GM19023 (cell line): ENCODE results near the gene KIAA1328.

Experiments used
- ATAC-seq: cut with Tn5 transposase; IDR thresholded peaks from one replicate; pipeline ENCODE4 v1.9.1; 2021; ENCODE audit warnings: mild to moderate bottlenecking, moderate library complexity; ENCODE audit not compliant: unreplicated experiment

Gene KIAA1328

GRCh38 chr18:37249171-37249886 is 420.4 kb downstream of the KIAA1328 start:
- no peak for ATAC-seq

DNA sequence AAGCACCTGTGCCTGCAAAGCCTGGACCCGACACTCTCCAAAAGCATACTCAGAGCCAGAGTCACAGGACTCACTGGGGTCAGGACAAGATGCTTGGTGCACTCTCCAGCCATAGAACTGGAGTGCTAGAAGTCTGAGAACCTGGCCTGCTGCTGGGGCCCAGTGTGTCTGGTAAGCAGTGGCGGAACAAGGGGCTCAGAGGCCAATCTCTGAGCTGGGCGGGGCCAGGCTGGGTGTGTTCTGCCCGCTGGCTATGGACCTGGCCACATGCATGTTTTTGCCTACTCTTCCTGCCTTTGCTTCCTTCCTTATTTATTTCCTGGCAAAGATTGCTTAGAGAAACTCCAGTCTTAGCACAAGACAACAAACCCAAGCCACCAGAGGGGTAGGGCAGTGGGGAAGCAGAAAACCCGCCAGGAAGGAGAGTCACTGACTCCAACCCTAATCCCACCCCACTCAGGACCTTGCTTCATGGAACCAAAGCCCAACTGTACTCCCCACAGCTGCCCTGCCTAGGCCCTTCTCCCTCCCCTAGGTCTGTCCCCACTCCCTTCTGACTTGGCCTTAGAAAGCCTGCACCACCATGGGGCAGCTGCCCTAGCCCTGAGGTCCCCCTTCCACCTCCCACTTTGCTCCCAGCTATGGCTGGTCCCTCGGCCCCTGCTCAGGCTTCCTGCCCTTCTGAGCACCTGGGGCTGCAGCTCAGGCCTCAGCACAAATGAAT is 421.1 kb downstream of the KIAA1328 start:
- ATAC-seq, result no peak

GRCh38 chr18:37251679-37252078 is 422.8 kb downstream of the KIAA1328 start:
- no peak for ATAC-seq

DNA sequence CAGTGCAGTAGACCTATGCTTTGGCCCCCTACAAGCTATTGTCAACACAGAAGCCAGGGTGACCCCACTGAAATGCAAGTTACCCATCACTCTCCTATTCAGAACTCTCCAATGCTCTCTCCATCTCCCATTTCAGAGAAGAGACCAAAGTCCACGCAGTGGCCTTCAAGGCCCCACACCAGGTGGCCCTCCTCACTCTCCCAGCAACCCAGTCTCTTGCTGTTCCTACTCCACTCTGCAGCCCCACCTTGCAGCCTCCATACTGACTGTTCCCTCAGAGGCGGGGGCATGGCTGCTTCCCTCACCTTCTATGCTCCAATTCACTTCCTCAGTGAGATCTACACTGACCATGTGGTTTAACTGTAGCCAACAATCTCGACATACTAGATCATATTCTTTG is 423.4 kb downstream of the KIAA1328 start:
- ATAC-seq, result no peak

DNA sequence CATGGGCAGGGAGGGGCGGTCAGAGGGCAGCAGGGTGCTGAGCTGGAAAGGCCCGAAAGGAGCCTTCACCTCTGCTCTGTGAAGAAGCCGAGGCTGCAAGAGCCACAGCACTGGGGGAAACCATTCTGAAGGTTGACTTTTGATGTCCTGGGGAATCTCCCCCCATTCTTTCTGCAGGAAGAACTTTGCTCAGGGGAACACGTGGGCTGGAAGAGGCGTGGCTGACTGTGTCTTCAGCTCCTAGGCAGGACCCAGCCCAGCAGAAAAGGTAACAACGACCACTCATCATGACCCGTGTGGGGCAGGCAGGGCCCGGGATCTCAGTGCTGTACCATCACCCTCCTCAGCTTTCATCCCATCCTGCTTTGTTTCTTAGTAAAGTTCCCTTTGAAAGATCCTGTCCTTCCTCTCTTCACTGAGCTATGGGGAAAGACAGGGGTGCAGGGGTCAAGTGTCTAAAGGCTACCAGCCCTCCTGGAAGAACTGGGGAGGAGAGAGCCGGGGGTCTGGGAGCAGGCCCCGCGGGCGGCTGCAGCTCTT is 424.0 kb downstream of the KIAA1328 start:
- ATAC-seq, result no peak

- peak; percentile 42 for ATAC-seq
These were observed 424.7 kb downstream of the KIAA1328 start for GRCh38 chr18:37253394-37254235.

DNA sequence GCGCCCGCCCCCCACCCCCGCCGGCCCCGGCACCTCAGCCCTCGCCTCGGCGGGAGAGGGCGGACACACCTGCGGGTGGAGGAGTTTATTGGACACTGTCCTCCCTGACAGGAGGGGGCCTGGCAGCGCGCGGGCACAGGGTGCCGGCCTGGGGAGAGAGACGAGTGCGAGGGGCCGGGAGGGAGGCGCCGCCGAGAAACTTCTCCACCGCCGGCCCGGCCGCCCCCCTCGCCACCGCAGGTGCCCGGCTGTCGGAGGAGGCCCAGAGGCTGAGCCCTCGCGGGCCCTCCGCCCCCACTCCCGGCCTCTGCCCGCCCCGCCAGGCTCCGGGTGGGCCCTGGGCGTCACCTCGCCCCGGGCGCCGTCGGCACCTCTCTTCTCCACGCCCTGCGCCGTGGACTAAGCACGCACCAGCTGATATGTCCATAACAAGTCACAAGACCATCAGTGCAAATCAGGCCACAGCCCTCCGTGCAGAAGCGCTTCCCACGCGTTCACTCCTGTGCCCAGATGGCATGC is 425.4 kb downstream of the KIAA1328 start:
- peak; percentile 5 for ATAC-seq

DNA sequence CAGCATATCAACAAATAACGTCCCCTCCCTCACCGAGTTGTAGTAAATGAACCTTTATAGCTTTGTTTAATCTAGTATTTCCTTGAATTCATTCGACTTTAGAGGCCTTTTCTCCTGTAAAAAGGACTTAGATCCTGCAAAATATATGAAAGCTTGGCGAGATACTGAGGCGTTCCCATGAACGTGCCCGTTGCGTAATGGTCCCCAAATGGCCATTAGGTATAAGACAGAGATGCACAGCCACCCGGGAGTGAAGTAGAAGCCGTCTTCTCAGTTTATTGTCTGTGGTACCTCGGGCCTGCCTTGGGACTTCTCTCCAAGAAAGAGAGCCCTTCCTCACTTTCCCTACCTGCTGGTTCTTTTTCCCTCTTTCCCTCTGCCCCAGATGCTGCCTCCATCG is 426.0 kb downstream of the KIAA1328 start:
- no peak for ATAC-seq

GRCh38 chr18:37258131-37258530 is 429.2 kb downstream of the KIAA1328 start:
- ATAC-seq, result no peak

DNA sequence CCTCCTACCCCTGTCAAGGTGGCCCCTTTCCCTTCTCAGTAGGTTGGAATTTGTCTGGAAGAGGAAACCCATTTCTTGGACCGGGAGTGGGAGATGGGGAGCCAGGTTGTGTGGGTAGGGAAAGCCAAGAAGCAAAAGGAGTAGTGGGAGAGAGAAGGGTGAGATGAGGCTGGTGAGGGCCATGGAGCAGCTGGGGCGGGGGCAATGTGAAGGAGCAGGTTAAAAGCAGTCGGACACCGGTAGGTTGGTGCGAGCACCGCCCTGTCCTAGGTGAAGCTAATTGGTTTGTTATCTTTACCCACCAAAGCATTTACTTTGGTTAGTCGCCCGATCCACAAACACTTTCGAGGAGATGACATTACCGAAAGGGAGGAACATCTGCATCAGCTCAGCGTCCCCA is 429.9 kb downstream of the KIAA1328 start:
- ATAC-seq, result no peak

DNA sequence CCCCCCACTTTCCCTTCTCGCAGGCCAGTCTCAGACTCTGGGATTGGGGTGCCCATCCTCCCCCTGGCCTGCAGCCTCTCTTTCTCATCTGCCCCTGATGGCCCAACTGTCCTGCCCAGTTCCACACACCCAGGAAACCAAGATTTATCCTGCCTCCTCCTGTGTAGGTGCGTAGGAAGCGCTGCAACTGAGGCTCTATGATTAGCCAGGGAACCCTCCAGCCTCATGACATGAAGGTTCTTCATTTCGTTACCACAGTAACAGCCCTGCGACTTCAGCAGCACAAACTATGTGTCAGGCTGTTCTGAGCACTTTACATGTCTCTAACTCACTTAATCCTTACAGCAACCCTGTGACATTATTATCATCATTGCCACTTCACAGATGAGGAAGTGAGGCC is 430.8 kb downstream of the KIAA1328 start:
- no peak for ATAC-seq

DNA sequence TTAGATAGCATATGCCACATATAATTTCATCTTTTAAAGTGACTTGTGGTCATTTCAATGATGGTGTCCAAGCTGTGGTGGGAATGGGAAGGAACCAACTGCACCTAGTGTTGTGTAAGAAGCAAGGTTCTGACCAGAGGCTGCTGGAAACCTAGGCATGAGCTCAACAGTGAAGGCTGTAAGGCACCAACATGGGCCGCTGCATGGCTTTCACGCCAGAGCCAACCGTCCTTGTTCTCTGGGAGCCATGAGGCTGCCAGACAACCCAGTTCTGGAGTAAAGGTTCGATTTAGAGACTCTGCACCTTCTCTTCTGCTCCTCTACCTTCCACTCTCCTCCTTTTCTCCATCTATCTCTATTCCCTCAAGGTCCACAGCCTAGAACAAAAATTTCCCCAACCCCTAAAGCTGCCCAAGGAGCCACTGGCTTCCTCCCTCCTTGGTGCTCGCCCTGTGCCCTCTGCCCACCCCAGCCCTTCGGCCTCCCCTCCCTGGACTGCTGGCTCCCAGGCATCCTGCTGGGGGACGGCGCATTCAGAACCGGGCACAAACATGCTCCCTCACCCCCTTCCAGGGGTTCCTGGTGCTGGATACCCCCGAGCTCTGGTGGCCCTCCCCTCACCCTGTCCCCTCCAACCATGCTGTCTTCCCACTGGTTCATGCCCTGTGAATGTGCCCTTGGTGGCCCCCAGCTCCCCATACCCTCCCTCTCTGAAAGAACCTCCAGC is 431.6 kb downstream of the KIAA1328 start:
- no peak for ATAC-seq

- ATAC-seq, result no peak
These were observed 432.4 kb downstream of the KIAA1328 start for GRCh38 chr18:37261246-37261840.

DNA sequence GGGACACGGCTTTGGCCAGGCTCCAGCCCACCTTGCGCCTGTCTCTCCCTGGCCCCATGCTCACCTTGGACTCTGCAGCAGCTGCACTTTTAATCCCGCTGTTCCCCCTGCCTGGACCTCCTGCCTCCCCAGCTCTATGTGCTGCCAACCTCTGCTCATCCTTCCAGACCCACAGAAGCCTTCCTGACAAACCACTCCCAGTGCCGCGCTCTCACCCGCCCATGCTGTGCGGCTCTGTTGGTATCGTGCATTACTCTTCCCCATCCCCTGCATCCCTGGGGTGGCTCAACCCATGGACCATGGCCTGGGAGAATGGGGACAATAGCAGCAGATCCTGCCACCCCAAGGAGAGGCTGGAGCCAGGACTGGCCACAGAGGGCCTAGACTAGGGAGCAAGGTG is 433.1 kb downstream of the KIAA1328 start:
- ATAC-seq, result no peak

GRCh38 chr18:37264956-37265355 is 436.0 kb downstream of the KIAA1328 start:
- ATAC-seq, result no peak

DNA sequence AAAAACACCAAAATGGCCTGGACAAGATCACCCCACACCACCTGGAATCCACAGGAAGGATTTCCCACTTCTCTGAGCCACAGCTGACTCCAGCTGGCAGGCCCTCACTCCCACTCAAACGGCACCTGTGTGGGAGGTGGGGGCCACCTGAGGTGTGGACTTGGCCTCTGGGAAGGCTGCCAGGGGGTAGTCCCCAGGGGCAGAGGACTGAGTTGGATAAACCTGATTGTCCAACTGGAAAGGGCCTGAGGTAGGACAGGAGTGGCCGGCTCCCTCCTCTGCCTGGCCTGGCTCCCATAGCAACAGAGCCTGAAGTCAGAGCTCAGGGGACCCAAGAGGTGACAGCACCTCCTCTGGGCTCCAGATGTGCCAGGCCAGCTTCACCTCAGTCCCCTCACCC is 436.5 kb downstream of the KIAA1328 start:
- no peak for ATAC-seq

- ATAC-seq, result no peak
These were observed 437.4 kb downstream of the KIAA1328 start for GRCh38 chr18:37266290-37266689.

GRCh38 chr18:37270038-37270665 is 441.2 kb downstream of the KIAA1328 start:
- no peak for ATAC-seq

DNA sequence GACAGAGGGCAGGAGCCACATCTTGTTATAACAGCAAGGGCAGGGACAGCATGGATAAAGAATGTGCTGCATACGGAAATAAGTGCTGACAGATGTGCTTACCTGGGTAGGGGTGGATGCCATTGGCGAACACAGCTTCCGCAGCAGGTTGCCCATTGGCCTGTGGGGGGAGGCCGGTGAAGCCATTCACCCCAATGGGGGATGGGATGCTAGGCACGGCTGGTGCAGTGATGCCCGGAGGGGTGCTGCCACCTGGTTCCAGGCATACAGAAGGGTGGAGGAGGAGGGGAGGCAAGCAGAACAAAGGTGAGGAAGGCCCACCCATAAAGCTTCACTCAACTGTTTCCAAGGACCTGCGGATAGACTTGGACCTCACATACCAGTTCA is 441.7 kb downstream of the KIAA1328 start:
- ATAC-seq, result no peak

DNA sequence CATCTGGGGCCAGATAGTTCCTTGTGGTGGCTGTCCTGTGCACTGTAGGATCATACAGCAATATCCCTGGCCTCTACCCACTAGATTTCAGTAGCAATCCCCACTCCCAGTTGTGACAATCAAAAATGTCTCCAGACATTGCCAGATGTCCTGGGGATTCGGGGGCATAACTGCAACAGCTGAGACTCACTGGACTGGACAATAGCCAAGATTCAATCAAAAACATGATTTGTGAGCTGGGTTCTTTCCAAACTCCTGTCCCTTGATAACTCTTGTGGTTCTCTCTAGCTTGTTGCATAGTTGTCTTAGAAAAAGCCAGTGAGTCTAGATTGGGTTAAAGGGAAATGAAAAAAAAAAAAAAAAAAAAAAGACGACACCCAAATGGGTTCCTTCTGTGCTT is 443.3 kb downstream of the KIAA1328 start:
- ATAC-seq, result no peak
